GM19438 (cell line): Measurements from ENCODE around the gene SLC25A34.

Experiments used
- ATAC-seq: cut with Tn5 transposase; IDR thresholded peaks from one replicate; pipeline ENCODE4 v1.9.1; 2021; ENCODE audit warnings: low read depth; ENCODE audit not compliant: unreplicated experiment

The SLC25A34 gene

GRCh38 chr1:15748690-15749398 is 12.8 kb downstream of the SLC25A34 start:
- no peak for ATAC-seq

GRCh38 chr1:15749399-15750291 is 13.6 kb downstream of the SLC25A34 start:
- no peak for ATAC-seq

GRCh38 chr1:15750924-15751323 is 14.9 kb downstream of the SLC25A34 start:
- no peak for ATAC-seq

GRCh38 chr1:15751717-15752116 is 15.7 kb downstream of the SLC25A34 start:
- ATAC-seq = no peak

- no peak for ATAC-seq
These were observed 17.7 kb downstream of the SLC25A34 start for GRCh38 chr1:15753776-15754175.

- no peak for ATAC-seq
These were observed 19.1 kb downstream of the SLC25A34 start for GRCh38 chr1:15755021-15755645.

GRCh38 chr1:15755646-15756040 is 19.6 kb downstream of the SLC25A34 start:
- no peak for ATAC-seq

- ATAC-seq = no peak
These were observed 20.3 kb downstream of the SLC25A34 start for GRCh38 chr1:15756143-15757015.

- no peak for ATAC-seq
These were observed 21.0 kb downstream of the SLC25A34 start for GRCh38 chr1:15757016-15757543.

- ATAC-seq = no peak
These were observed 21.7 kb downstream of the SLC25A34 start for GRCh38 chr1:15757575-15758342.

- ATAC-seq = no peak
These were observed 22.4 kb downstream of the SLC25A34 start, which contains the start of gene FBLIM1 for GRCh38 chr1:15758343-15758931. FBLIM1 (plus strand) TSS chr1:15758795; CDS start chr1:15764984, 6,189 bp downstream.

GRCh38 chr1:15758953-15759661 is 23.0 kb downstream of the SLC25A34 start:
- no peak for ATAC-seq

GRCh38 chr1:15760520-15761211 is 24.6 kb downstream of the SLC25A34 start:
- no peak for ATAC-seq

GRCh38 chr1:15761366-15762128 is 25.5 kb downstream of the SLC25A34 start:
- ATAC-seq = no peak

GRCh38 chr1:15762546-15762945 is 26.5 kb downstream of the SLC25A34 start:
- no peak for ATAC-seq

- ATAC-seq = no peak
These were observed 28.3 kb downstream of the SLC25A34 start for GRCh38 chr1:15764269-15764764.

GRCh38 chr1:15764890-15765289 is 28.8 kb downstream of the SLC25A34 start:
- ATAC-seq = no peak
